PFSK-1 (cell line): ENCODE data around the gene ADGRL3.

Experiments used
- POLR2AphosphoS5 ChIP-seq: IDR thresholded peaks from 2 replicates; pipeline ENCODE4 v1.6.1; 2012; ENCODE audit warnings: low read depth, mild to moderate bottlenecking, control low read depth, low read length, moderate library complexity
- REST ChIP-seq, 2 experiments: IDR thresholded peaks; 2 replicates each; pipeline versions ENCODE4 v1.6.1 to v1.8.0; 2011 to 2012; ENCODE audit warnings: low read depth in 2 of 2, low read length in 2 of 2, control low read depth in 1 of 2, inconsistent platforms in 1 of 2, mild to moderate bottlenecking in 1 of 2, moderate library complexity in 1 of 2; ENCODE audit not compliant: insufficient read depth in 1 of 2
- TAF1 ChIP-seq: IDR thresholded peaks from 2 replicates; pipeline ENCODE4 v1.6.1; 2012; ENCODE audit warnings: low read length, control low read depth, borderline replicate concordance; ENCODE audit not compliant: insufficient read depth

- TF ChIP-seq REST (IDR thresholded peaks at IDR 0.05; ENCODE audit: insufficient read depth in 1 of 2, low read depth in 2 of 2, low read length in 2 of 2) (no peak), TAF1 (no peak), POLR2AphosphoS5 (no peak)
These were observed 733.4 kb downstream of the ADGRL3 start for GRCh38 chr4:61933527-61933926.
